H9 (cell line): ENCODE results near the gene SERPINA10. TPM values are rescaled to one million over a fixed set of nuclear protein-coding genes. Genes with fewer than 3 reads are reported as not detected.

ENCODE experiments used
- DNase-seq: peaks from one replicate; pipeline ENCODE4 v3.0.0-alpha.2; 2017
- H2AFZ ChIP-seq: one replicate; pipeline ENCODE4 v1.6.1; 2013; ENCODE audit warnings: mild to moderate bottlenecking, low read length, control low read depth, moderate library complexity
- H2AK5ac ChIP-seq: 2 replicates; pipeline ENCODE4 v1.6.1; 2013; ENCODE audit warnings: low read length, control low read depth, mixed read lengths; ENCODE audit not compliant: insufficient read length
- H2BK120ac ChIP-seq: one replicate; pipeline ENCODE4 v1.6.1; 2013; ENCODE audit warnings: low read depth, mild to moderate bottlenecking, low read length, control low read depth, inconsistent platforms; ENCODE audit not compliant: poor library complexity, severe bottlenecking
- H2BK12ac ChIP-seq: 2 replicates; pipeline ENCODE4 v1.6.1; 2013; ENCODE audit warnings: low read length, control low read depth, mixed read lengths, low read depth; ENCODE audit not compliant: insufficient read length
- H2BK15ac ChIP-seq: 2 replicates; pipeline ENCODE4 v1.6.1; 2013; ENCODE audit warnings: low read depth, low read length, control low read depth
- H2BK20ac ChIP-seq: one replicate; pipeline ENCODE4 v1.6.1; 2013; ENCODE audit warnings: low read depth, mild to moderate bottlenecking, low read length, control low read depth, inconsistent platforms; ENCODE audit not compliant: poor library complexity, severe bottlenecking
- H2BK5ac ChIP-seq: 2 replicates; pipeline ENCODE4 v1.6.1; 2013; ENCODE audit warnings: low read length, control low read depth, mixed read lengths; ENCODE audit not compliant: insufficient read length
- H3K14ac ChIP-seq: 2 replicates; pipeline ENCODE4 v1.6.1; 2013; ENCODE audit warnings: low read length, control low read depth; ENCODE audit not compliant: insufficient read depth
- H3K18ac ChIP-seq: 2 replicates; pipeline ENCODE4 v1.6.1; 2013; ENCODE audit warnings: low read depth, mild to moderate bottlenecking, mixed read lengths, low read length, control low read depth; ENCODE audit not compliant: insufficient read length
- H3K23ac ChIP-seq: 2 replicates; pipeline ENCODE4 v1.6.1; 2013; ENCODE audit warnings: low read length, control low read depth, mixed read lengths, low read depth; ENCODE audit not compliant: insufficient read length
- H3K23me2 ChIP-seq: 2 replicates; pipeline ENCODE4 v1.6.1; 2013; ENCODE audit warnings: low read depth, mild to moderate bottlenecking, mixed read lengths, low read length, control low read depth; ENCODE audit not compliant: insufficient read length, poor library complexity, severe bottlenecking
- H3K27ac ChIP-seq: 2 replicates; pipeline ENCODE4 v1.5.1; 2013; ENCODE audit warnings: low read length, control low read depth, mixed read lengths, low read depth; ENCODE audit not compliant: insufficient read length
- H3K27me3 ChIP-seq: 2 replicates; pipeline ENCODE4 v1.6.1; 2013; ENCODE audit warnings: low read length, control low read depth, inconsistent platforms; ENCODE audit not compliant: insufficient read depth
- H3K4ac ChIP-seq: 2 replicates; pipeline ENCODE4 v1.6.1; 2013; ENCODE audit warnings: low read depth, mild to moderate bottlenecking, control low read depth, inconsistent platforms, low read length, moderate library complexity
- H3K4me1 ChIP-seq: 2 replicates; pipeline ENCODE4 v1.6.1; 2013; ENCODE audit warnings: low read length, control low read depth, inconsistent platforms; ENCODE audit not compliant: insufficient read depth
- H3K4me2 ChIP-seq: 2 replicates; pipeline ENCODE4 v1.6.1; 2013; ENCODE audit warnings: low read length, control low read depth, mixed read lengths; ENCODE audit not compliant: insufficient read length, insufficient read depth
- H3K56ac ChIP-seq: 2 replicates; pipeline ENCODE4 v1.6.1; 2013; ENCODE audit warnings: low read depth, mild to moderate bottlenecking, mixed read lengths, low read length, control low read depth; ENCODE audit not compliant: insufficient read length
- H3K79me1 ChIP-seq: 2 replicates; pipeline ENCODE4 v1.6.1; 2013; ENCODE audit warnings: low read depth, mild to moderate bottlenecking, moderate library complexity, low read length, control low read depth, inconsistent platforms; ENCODE audit not compliant: insufficient read depth, poor library complexity, severe bottlenecking
- H3K79me2 ChIP-seq: 2 replicates; pipeline ENCODE4 v1.6.1; 2013; ENCODE audit warnings: low read length, control low read depth, inconsistent platforms; ENCODE audit not compliant: insufficient read depth
- H3K9ac ChIP-seq: 2 replicates; pipeline ENCODE4 v1.6.1; 2013; ENCODE audit warnings: low read length, control low read depth, mixed read lengths; ENCODE audit not compliant: insufficient read length; ENCODE audit errors: extremely low read depth
- H3K9me3 ChIP-seq: one replicate; pipeline ENCODE4 v1.6.1; 2013; ENCODE audit warnings: low read depth, low read length, inconsistent platforms; ENCODE audit not compliant: control insufficient read depth
- H3T11ph ChIP-seq: one replicate; pipeline ENCODE4 v1.6.1; 2013; ENCODE audit warnings: mild to moderate bottlenecking, low read length, control low read depth, inconsistent platforms
- H4K20me1 ChIP-seq: one replicate; pipeline ENCODE4 v1.6.1; 2013; ENCODE audit not compliant: control insufficient read depth, insufficient read length, insufficient read depth
- H4K5ac ChIP-seq: 2 replicates; pipeline ENCODE4 v1.6.1; 2013; ENCODE audit warnings: low read depth, mild to moderate bottlenecking, mixed read lengths, low read length, control low read depth; ENCODE audit not compliant: insufficient read length
- H4K8ac ChIP-seq: replicated peaks from 2 replicates; pipeline ENCODE4 v1.6.1; 2013; ENCODE audit warnings: low read length, control low read depth, mixed read lengths, low read depth; ENCODE audit not compliant: insufficient read length
- H4K91ac ChIP-seq: 2 replicates; pipeline ENCODE4 v1.6.1; 2013; ENCODE audit warnings: low read depth, mild to moderate bottlenecking, moderate library complexity, mixed read lengths, low read length, control low read depth; ENCODE audit not compliant: insufficient read length
- H3K27ac Mint-ChIP-seq, 3 experiments: 2 replicates in 2 of 3; 3 replicates in 1 of 3; pipeline ENCODE4 v1.8.0; 2020 to 2021; ENCODE audit warnings: mixed read lengths in 3 of 3, mild to moderate bottlenecking in 1 of 3, moderate library complexity in 1 of 3
- H3K27me3 Mint-ChIP-seq: 2 replicates; pipeline ENCODE4 v1.8.0; 2021; ENCODE audit warnings: low read depth, mild to moderate bottlenecking, moderate library complexity, mixed read lengths
- H3K36me3 Mint-ChIP-seq, 3 experiments: 2 replicates in 2 of 3; 3 replicates in 1 of 3; pipeline ENCODE4 v1.8.0; 2020 to 2021; ENCODE audit warnings: low read depth in 3 of 3, mixed read lengths in 3 of 3; ENCODE audit not compliant: insufficient read depth in 1 of 3
- H3K4me1 Mint-ChIP-seq, 2 experiments: 2 replicates each; pipeline ENCODE4 v1.8.0; 2020; ENCODE audit warnings: mixed read lengths in 2 of 2
- H3K4me3 Mint-ChIP-seq, 2 experiments: 2 replicates in 1 of 2; 3 replicates in 1 of 2; pipeline ENCODE4 v1.8.0; 2020 to 2021; ENCODE audit warnings: mild to moderate bottlenecking in 2 of 2, mixed read lengths in 2 of 2, moderate library complexity in 1 of 2
- H3K9me3 Mint-ChIP-seq, 2 experiments: 2 replicates in 1 of 2; 3 replicates in 1 of 2; pipeline ENCODE4 v1.8.0; 2020; ENCODE audit warnings: mild to moderate bottlenecking in 2 of 2, mixed read lengths in 2 of 2, moderate library complexity in 1 of 2
- CTCF ChIP-seq: fragments of 200-600 bp; sonication (generic); conservative IDR thresholded peaks from 3 replicates; pipeline ENCODE4 v1.8.0; 2021; ENCODE audit warnings: antibody characterized with exemption, mild to moderate bottlenecking
- WGBS: extraction: QIAGEN DNeasy Blood & Tissue Kit; methylation state at CpG from one replicate; pipeline ENCODE4 v1.1.7; 2013; ENCODE audit warnings: missing lambda C conversion rate, low lambda C conversion rate, mixed read lengths; ENCODE audit not compliant: insufficient read length; ENCODE audit errors: extremely low coverage; 5-methylcytosine and 5-hydroxymethylcytosine counted together
- total RNA-seq: library from RNA; stranded (reverse); gene quantifications from 2 replicates; pipeline ENCODE4 v1.2.1, GENCODE V29; 2021

The SERPINA10 gene
- total RNA-seq, 1 experiment from 2014 or later = not detected

- no peak overlapping the region; the same call in 1 of the 2 replicates for H3K14ac ChIP-seq
- H2AK5ac ChIP-seq = no peak overlapping the region
- Mint-ChIP-seq H3K36me3 (no peaks in the 10 kb centered on the region), H3K27ac (peak overlapping the region in 1 of 3 experiments; percentile 14; a peak in 1 of 7 replicates), H3K4me3 (no peak overlapping the region), H3K4me1 (peaks cover 2 to 11% of the 10 kb centered on the region in 2 experiments; a peak in 3 of 4 replicates), H3K9me3 (no peaks in the 10 kb centered on the region), H3K27me3 (no peaks in the 10 kb centered on the region; the same call in 1 of the 2 replicates)
- no peak overlapping the region for H4K5ac ChIP-seq
- H2BK5ac ChIP-seq = no peak overlapping the region
- no peak overlapping the region for H3K9ac ChIP-seq
- no peak overlapping the region for H4K91ac ChIP-seq
- no peaks in the 10 kb centered on the region for H3K23me2 ChIP-seq
- H3K56ac ChIP-seq = no peak overlapping the region
- WGBS = no CpG with 5 or more reads among the region's 15 CpGs
- H3K4me2 ChIP-seq = no peak overlapping the region
- H3K27me3 ChIP-seq = no peaks in the 10 kb centered on the region
- H3K18ac ChIP-seq = no peak overlapping the region
- no peaks in the 10 kb centered on the region for H3K9me3 ChIP-seq
- no peak overlapping the region for H3T11ph ChIP-seq
- no peak overlapping the region for H2BK15ac ChIP-seq
- no peak overlapping the region for H3K27ac ChIP-seq
- no peak overlapping the region for H2BK120ac ChIP-seq
- H2AFZ ChIP-seq = no peak overlapping the region
- TF ChIP-seq CTCF = no peak
- H3K79me1 ChIP-seq = no peaks in the 10 kb centered on the region
- H3K4ac ChIP-seq = no peak overlapping the region
- H2BK20ac ChIP-seq = no peak overlapping the region
- no peak overlapping the region for H4K8ac ChIP-seq
- no peak for DNase-seq
- no peaks in the 10 kb centered on the region; the same call in 1 of the 2 replicates for H3K4me1 ChIP-seq
- H3K79me2 ChIP-seq = no peaks in the 10 kb centered on the region
- no peak overlapping the region for H2BK12ac ChIP-seq
- H3K23ac ChIP-seq = no peak overlapping the region
- H4K20me1 ChIP-seq = no peaks in the 10 kb centered on the region
Observed at GRCh38 chr14:94291906-94292525, 1.1 kb downstream of the SERPINA10 start.
